HL-60/S4 treated with retinoic acid at 250 ng/mL for 4 days and 3 days (cell line): ENCODE data around the gene RRAS2.

Source experiments
- in situ Hi-C: fragments of 300-500 bp; cut with MboI; formaldehyde crosslinking; loops from 2 replicates; pipeline ENCODE4 v1.7.0; 2022; ENCODE audit warnings: low sequenced_read_pairs

The RRAS2 gene

DNA sequence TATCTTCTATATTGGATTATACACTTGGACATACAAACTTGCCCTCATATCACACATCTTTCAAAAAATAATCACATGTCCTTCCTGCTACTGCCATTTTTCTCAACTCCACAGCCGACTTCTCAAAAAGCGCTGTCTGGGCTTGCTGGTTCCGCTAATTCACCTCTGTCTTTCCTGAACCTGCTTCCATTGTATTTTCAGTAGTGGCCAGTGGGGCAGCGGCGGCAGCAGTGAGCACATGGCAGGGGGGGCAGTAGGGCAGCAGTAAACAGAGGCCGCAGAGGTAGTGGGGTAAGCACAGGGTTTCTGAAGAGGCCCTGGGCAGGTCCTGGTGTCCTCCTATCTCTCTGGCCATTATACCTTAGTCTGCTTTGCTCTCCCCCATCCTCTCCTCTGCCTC, 126.3 kb downstream of the RRAS2 start:
- in situ Hi-C loops: loop anchor here (25.0 kb wide), 1 partner anchor 270 kb away; the partner anchor contains the start of gene SPON1

DNA sequence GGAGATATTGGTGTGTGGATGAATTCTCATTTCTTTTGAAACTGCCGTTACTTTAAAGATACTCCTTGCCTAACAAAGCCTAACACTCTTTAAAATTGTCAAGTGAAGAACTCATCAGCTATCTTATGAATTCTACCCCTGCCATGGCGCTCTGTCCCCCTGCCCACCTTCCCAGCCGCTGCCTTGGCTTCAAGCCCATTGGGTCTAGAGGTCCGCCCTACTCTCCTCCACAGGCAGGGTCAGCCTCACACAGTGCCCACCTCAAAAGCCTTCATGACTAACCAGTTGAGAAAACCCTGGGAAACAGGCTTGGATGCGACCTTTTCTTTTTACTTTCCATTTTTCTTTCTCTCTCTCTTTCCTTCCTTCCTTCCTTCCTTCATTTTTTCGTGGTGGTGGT, 128.6 kb downstream of the RRAS2 start:
- in situ Hi-C loops: loop anchor here (25.0 kb wide), 1 partner anchor 268 kb away; the partner anchor contains the start of gene SPON1

DNA sequence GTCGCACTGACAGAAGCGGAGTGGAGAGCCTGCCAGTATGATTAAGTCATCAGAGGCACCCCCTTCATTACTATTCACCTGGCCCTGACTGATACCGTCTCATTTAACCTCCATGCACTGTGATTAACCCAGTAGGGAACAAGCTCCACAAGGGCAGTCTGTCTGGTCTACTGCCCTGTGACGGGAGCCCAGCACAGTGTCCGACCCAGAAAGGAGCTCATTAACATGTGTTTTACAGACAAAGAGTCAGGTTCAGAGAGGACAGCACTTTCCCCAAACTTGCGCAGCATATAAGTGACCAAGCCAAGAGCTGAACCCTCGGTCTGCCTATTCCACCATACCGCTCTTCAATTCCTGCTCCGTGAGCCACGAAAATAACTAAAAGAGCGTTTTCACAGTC, 129.5 kb downstream of the RRAS2 start:
- in situ Hi-C loops: loop anchor here (25.0 kb wide), 1 partner anchor 267 kb away; the partner anchor contains the start of gene SPON1

DNA sequence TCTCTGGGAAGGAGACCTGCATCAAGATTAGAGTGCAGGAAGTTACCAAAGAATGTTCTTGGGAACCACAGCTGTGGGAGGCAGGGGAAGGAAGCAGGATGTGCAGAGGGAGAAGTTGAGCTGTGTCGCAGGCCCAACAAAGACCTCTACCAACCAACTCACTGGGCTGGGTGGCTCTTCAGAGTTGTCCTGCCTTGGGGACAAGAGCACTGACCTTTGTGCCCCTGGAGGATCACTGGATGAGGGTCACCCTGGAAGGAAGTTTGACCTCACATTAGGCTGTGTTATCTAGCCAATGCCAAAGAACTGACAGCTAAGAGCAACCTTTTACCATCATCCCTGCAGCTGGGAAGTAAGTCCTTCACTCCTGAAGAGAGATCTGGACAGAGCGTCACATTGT, 130.6 kb downstream of the RRAS2 start:
- in situ Hi-C loops: loop anchor here (25.0 kb wide), 1 partner anchor 266 kb away; the partner anchor contains the start of gene SPON1
